SW480 (cell line): ENCODE measurements around the gene SLC35E1.
A peak's percentile ranks its signal among the peaks of the same experiment; 100 is the strongest.
"Not testable (repeated sequence)": the region's sequence is repeated elsewhere in the genome, so short reads cannot be mapped to it uniquely, and the experiment has no call there.

Experiments
- DNase-seq: peaks from one replicate; pipeline ENCODE4 v3.0.0-alpha.2; 2016; ENCODE audit warnings: low spot score

Gene SLC35E1

DNA sequence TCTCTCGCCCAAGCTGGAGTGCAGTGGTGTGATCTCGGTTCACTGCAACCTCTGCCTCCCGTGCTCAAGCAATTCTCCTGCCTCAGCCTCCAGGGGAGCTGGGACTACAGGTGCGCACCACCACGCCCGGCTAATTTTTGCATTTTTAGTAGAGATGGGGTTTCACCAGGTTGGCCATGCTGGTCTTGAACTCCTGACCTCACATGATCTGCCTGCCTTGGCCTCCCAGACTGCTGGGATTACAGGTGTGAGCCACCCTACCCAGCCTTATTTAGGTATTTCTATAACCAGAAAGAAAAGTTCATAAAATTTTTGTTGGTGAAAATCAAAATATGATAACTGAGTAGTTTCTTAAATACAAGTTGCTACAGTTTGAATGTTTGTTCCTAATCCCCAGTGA, 28.5 kb downstream of the SLC35E1 start:
- not testable (repeated sequence) for DNase-seq

DNA sequence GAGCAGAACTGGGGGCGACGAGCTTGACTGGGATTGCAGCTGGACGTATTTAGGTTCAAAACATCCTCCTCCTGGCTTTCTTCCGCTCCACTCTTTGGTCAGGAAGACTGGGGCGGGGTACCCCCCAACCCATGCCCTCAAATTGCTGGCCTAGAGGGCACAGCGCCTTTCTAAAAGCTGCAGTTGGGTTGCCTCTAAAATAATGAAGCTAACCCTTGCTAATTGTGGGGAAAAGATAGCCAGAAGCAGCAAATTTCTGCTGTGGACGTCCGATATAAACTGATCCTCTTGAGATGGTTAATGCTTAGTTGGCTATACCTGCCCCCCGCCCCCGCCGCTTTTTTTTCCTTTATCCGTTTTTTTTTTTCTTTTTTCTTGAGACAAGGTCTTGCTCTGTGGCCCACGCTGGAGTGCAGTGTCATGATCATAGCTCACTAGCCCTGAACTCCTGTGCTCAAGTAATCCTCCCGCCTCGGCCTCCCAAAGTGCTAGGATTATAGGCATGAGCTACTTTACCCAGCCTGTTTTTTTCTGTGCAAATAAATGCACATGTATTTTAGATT, 29.2 kb downstream of the SLC35E1 start:
- DNase-seq, result no peak

DNA sequence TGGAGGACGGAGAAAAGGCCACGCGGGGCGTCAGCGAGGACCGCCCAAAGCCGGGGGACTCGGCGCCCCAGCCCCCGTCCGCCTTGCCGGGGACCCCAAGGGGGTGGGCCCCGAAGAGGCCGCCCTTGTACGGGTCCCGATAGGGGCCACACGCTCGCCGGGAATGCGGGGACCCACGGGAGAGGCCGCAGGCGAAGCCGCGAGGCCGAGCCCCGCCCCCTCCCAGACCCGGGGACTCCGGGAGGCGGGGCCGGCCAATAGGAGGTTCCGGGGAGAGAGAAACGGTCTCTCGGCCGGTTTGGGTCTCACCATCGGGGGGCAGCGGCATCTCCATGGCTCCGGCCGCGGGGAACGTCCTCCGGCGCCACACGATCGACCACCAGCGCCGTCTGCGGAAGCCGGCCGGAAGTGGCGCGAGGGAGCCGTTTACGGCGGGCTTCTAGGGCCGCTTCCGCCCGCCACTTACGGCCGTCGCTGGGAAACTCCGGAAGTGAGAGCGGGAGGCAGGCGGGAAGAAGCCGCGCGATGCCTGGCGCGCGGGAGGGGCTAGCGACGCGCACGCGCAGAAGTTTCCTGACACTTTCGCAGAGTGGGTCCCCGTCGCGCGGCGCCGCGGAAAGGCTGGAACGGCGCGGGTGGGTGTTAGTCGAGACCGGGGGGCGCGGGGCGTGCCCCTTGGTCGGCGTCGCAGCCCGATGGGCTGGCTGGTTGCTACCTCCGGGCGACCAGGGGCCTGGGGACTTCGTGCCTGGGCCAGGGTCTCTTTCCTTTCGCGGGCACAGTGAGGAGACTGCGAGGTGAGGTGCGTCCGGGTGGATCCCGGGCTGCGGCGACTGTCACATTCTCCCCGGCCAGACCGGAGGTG, 29.9 kb downstream of the SLC35E1 start, which contains the start of gene CHERP:
TSS of gene CHERP (minus strand) at position 393 of the 865 bp plus-strand sequence. CDS start at position 334, 59 bp downstream.
- DNase-seq, result peak; percentile 94

DNA sequence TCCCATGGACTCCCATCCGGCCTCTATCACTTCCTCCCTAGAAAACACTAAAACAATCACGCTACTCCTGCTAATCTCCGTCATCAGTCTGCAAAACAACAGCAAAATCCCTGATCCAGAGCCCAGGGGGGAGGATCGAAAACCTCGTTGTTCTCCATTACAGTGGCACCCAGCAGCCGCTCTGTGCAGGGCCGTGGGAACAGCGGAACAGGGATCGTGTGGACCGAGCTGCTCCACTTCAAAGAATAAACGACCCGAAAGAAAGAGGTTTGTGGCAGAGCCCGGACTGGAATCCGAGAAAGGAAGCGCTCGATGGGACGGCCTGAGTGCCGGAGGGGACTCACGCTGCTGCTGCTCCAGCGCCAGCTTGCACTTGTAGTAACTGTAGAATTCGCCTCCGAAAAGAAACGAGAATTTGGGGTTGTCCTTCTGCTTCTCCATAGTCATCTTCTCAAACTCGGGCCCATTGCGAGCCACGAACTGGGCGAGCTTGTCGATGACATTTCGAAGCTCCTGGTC, 30.6 kb downstream of the SLC35E1 start:
- no peak for DNase-seq

DNA sequence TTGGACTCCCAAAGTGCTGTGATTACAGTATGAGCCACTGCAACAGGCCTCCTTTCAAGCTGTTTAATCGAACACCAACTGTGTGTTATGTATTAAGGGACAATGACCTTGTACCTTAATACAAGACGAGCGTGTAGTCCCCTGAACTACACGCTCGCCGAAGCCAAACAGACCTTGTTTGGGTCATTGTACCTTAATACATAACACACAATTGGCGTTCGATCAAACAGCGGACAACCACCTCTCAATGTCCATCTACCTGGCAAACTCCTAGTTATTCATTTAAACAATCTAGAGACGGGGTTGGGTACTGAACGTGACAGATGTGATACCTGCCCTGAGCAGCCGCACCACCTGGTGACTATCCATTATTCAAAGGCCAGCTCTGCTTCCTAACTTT, 31.3 kb downstream of the SLC35E1 start:
- DNase-seq, result no peak

DNA sequence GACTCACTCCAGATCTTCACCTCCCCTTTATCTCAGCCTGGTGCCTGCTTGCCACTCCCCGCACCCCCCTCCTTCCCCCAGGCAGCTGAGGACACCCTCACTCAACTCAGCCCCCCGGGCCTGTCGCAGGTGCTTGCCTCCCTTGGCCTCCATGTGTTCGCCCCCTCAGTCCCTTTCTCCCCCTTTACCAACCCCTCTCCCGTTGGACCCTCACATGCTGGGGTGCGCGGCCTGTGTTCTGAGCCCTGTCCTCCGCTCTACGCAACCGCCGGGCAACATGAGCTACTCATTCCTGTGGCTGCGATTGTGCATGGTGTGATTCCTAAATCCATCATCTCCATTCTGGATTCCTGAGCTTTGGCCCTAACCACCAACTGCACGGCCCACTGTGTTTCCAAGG, 35.1 kb downstream of the SLC35E1 start:
- no peak for DNase-seq

DNA sequence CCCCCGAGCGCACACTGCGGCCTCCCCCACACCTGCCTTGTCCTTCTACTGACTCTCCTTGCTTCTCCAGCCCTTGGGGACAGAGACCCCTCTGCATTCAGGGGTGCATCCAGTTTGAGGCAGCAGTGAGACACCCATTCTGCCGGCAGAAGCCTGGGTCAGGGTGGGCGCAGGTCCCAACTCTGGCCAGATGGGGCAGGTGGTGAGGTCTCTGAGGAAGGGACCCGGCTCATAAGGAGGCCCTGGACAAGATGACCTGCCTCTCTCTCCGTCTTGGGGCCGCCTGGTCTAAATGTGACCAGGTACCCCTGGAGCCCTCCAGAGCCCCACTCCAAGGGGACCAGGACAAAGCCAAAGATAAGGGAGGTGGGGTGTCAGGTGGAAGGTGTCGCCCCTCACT, 36.1 kb downstream of the SLC35E1 start:
- DNase-seq, result no peak

DNA sequence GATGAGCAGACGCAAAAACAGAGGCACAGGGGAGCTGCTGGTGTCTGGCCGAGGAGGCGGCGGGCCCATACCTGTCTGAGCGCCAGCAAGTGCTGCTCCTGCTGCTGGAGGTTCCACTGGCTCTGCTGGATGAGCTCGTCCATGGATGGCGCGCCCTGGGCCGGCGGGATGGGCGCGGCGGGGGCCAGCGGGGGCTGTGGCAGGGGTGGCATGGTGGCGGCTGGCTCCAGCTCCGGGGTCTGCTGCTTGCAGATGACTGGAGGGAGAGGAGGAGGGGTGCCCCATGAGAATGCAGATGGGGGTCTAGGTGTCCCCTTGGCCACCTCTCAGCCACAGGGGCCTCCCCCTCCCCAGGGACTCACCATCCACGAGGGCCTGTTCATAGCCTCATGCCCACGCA, 36.8 kb downstream of the SLC35E1 start:
- no peak for DNase-seq

DNA sequence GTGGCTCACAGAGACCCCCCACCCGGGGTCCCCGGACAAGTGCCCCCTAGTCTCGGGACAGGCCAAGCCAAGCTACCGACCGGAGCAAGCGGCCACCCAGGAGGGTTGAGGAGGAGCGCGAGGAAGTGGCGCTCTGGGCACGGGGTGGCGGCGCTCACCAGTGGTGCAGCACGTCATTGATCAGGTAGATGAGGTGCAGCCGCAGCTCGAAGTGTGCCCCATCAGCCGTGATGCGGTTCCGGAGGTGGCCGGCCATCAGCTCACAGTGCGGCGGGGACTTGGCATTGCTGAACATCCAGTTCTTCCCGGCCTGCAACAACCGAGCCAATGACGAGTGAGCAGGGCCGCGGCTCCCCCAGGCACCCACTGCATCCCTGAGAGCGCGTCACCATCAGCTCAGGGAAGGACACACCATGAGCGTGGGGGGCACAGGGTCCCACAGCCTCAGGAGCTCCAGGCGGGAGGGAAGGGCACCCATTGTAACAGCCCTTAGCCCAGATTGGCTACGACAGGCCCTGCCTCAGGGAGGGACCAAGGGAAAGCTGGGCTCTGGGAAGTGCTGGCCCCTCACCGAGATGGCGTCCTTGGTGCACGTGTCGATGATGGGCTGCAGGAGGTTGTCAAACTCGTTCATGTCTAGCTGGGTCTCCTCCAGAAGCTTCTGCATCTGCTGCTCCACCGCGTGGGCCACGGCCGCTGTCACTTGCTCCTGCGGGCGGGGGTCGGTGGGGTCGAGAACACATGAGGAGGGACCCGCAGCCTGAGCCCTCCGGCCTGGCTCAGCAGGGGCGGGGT, 39.6 kb downstream of the SLC35E1 start:
- no peak for DNase-seq

DNA sequence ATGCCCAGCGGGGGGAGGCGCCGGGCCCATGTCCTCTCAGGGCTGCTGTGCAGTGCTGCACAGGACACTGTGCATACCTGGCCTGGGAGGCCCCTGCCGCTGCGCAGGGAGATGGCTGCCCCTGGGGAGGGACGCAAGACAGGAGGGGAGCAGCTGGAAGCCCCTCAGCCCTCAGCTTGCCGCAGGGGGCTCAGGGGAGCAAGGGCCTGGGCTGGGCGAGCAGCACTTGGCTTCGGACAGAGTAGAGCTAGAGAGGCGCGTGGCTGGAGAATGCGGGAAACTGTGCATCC, 40.9 kb downstream of the SLC35E1 start:
- DNase-seq, result no peak

DNA sequence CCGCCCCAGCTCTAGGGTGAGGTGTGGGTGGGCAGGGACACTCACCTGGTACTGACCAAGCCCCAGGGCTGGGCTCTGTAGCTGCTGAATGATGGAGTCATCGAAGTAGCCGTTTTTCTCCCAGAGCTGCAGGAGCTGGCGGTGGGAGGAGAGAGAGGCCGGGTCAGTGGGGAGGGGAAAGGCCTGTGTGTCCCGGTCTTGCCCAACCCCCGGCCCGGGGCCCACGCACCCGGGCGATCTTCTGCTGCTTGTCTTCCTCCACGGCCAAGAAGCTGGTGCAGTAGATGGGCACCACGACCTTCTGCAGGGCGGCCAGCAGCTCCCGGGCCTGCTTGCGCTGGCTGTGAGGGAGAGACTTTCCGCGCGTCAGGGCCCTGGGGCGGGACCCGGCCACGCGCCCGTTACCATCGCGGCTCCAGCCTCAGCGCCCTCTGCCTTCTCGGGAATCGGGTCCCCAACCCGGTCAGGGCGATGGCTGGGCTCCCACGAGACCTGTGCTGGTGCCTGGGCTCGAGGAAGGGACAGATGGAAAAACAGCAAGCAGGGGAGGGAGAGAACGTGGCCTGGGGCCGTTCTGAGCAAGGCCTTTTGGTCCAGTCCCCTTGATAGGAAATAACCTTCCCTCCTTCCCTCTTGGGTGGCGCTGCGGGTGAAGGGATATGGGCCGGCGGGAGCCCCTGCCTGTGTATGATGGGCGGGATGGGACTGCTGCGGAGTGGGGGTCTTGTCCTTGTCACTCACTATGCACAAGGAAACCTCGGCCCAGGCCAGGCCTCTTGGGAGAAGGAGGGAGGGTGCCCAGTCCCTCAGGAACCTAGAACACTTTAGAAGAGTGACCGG, 41.5 kb downstream of the SLC35E1 start:
- DNase-seq, result no peak

DNA sequence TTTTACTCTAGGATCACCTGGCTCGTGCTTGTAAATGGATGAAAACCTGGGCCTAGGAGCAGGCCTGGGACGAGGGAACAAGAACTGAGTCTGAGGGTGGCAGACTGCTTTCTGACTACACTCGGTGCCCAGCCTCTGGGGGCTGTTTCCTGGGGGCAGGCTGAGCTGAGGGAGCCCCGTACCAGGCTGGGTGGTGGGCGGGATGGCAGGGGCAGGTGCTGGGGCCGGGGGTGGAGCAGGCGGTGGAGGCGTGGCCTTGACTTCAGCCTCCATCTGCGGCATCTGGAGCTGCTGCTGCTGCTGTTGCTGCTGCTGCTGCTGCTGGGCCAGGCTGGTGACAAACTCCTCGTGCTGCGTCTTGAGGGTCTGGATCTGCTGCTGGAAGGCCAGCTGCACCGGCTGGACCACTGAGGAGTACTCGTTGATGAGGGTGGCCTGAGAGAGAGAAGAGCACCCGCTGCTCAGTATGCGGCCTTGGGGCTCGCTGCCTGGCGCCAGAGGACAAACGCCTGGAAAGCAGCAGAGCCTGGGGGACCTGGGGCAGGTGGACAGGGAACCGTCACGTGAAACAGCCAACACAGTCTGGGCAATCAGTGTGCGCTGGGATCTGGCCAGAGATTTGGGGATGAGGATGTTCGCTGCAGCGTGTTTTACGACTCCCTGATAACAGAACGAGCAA, 42.6 kb downstream of the SLC35E1 start:
- DNase-seq, result no peak

DNA sequence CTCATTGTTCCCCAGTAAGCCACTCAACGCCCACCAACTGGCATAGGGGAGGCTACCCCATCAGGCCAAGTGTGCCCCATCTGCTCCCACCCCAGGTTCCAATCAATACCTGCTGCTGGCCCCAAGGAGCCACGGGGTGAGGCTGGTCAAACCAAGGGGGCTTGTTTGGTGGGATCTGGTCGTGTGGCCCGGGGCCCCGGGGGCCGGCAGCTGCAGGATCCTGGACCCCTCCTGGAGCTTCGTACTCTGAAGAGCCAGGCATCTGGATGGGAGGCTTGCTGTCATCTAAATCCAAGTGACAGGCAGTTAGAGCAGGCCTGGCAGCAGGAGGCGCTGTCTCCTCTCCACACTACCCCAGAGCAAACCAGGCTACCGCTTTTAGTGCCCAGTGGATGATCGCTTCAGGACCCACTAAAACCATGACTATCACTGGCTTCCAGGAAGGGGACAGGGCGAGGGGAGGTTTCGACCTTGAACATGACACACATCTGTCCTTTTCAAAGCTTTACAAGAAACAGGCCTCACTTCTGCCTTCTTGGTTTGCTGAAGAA, 44.2 kb downstream of the SLC35E1 start:
- DNase-seq, result no peak

DNA sequence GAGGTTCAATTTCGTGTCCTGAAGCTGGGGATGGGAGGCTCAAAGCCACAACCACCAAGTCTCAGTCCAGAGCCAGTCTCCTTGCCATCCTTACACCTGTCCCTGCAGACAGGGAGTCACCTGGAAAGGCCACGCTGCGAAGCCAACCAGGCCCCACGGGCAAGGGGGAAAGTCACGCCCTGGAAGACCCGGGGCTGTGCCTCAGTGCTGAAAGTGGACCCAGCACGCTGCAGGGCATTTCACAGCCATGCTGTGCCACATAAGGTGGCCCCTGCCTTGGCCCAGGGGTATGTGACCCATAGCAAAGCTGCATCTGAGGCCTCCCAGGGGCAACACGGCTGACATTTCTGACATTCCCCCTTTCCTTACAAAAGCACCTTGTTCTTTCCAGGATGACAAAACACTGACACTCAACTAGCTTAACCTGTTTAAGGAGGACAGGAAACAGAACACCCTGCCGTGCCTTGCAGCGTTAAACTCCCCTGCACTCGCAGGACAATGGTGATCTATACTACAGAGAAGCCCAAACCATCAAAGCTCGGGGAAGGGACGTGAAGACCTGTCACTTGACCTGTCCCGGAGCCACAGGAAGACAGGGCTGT, 44.8 kb downstream of the SLC35E1 start:
- DNase-seq, result no peak

DNA sequence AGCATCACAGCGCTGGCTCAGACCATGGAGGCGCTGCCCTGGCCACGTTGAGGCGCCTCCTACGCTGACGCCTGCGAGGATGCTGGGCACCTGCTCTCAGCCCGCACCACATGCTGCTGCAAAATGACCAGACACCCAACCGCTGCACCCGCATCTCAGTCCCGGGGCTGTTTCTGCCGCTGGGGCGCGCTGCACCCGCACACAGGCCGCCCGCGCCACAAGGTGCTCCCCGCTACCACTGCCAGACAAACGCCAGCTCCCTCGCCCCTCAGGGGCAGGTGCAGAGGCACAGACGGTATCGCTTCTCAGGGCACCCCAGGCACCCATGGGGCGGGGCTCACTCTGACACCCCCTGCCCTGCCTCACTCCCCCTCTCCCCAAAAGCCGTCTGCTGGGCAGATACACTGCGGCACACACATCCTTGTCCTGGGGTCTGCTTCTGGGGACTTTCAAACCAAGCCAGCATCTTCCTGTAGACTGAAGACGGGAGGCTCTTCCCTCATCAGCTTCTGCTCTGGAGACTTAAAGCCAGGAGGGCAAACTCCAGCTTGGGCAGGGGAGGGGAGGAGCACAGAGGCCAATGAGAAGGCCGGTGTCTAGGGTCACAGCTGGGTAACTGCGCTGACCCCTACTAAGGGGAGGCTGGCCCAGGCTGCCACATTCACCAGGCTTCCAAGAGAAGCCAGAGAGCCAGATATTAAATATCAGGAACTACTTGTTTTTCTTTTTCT, 46.3 kb downstream of the SLC35E1 start:
- DNase-seq, result no peak

DNA sequence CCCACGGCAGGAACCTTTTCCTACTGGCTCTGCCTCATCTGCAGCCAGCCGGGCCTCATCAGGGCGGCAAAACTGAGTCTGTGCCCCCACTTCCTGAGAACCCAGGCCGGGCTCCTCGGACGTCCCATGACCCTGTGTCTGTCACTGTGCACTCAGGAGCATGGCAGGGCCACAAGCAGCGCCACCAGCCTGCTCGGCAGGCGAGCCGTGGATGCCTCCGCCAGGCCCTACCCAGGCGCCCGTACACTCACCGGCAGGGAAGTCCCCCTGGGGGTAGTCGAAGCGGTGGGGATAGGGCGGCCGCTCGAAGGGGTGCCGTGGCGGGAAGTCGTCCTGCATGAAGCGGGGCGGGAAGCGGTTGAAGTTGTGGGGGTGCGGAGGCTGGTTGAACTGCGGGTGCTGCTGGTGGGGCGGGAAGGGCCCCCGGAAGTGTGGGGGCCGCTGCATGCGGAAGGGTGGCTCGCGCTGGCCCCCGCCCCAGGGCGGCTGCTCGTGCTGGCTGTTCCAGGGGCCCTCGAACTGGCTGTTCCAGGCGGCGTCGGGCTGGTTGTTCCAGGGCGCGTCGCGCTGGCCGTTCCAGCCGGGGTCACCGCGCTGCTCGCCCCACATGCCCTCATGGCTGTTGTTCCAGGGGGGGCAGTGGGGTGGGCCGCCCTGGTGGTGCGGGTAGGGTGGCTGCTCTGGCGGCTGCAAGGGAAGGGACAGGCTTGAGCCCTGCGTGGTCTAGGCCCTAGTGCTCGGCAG, 47.1 kb downstream of the SLC35E1 start:
- DNase-seq, result no peak

DNA sequence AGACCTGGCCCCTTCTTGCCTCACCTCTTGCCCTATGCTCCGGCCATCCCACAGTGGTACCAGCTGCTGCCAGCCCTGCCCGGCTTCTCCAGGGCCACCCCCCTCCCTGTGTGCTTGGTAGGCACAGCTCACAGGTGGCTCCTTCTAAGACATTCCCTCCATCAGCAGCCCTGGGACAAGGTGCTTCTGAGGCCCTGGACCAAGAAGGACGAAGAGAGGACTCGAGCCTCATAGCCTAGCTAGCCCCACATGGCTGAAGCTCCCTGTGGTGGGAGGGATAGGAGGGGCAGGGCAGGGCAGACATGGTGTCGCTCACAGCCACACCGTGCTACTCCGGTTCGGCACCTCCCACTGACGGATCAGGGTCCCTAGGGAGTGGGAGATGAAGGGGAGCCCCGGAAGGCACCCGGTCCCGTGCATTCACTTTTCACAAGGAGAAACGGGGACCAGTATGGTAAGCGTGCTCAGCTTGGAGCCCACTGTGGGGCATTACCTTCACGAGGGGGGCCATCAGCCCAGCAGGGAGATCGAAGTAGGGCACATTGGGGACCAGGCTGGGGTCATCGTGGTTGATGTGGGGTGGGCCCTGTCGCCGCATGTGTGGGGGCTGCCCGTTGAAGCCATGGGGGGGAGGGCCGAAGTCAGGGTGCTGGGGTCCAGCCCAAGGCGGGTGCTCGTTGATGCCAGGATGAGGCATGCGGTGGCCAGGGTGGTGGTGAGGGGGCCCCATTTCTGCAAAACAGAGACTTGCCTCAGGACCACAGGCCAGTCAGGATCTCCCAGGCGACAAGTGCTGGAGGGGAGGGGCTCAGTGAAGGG, 49.4 kb downstream of the SLC35E1 start:
- DNase-seq, result no peak

DNA sequence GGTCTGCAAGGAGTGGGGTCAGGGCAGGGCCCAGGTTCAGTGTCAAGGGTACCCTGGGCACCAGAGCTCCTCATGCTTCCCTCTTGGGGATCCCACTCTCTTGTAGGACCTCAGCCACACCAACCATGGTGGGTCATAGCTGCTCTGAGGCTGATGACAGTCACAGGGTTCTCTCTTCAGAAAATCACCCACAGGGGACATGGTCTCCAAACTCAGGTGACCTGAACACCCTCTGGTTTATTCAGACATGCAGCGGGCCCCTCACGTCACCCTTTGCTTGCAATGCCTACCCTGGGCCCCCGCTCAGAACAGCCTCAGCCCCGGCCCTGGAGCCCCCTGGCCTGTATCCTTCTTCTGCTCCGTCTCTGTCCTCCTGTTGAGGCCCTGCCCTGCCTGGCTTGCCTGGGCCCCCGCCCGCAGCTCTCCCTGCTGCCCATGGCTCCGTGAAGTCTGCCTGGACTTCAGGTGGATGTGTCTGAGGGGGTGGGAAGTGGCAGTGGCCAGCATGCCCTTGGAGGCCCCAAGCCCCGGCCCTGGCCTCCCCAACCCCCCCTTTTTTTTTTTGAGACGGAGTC, 50.4 kb downstream of the SLC35E1 start:
- DNase-seq, result no peak
